Globus pallidus (tissue), 1 donor: ENCODE results near the gene IL2RA.
"Not testable (repeated sequence)": the region's sequence is repeated elsewhere in the genome, so short reads cannot be mapped to it uniquely, and the experiment has no call there.

Experiments
- DNase-seq: peaks from one replicate; pipeline ENCODE4 v3.0.0-alpha.2; 2015; ENCODE audit warnings: low spot score

Gene IL2RA

DNA sequence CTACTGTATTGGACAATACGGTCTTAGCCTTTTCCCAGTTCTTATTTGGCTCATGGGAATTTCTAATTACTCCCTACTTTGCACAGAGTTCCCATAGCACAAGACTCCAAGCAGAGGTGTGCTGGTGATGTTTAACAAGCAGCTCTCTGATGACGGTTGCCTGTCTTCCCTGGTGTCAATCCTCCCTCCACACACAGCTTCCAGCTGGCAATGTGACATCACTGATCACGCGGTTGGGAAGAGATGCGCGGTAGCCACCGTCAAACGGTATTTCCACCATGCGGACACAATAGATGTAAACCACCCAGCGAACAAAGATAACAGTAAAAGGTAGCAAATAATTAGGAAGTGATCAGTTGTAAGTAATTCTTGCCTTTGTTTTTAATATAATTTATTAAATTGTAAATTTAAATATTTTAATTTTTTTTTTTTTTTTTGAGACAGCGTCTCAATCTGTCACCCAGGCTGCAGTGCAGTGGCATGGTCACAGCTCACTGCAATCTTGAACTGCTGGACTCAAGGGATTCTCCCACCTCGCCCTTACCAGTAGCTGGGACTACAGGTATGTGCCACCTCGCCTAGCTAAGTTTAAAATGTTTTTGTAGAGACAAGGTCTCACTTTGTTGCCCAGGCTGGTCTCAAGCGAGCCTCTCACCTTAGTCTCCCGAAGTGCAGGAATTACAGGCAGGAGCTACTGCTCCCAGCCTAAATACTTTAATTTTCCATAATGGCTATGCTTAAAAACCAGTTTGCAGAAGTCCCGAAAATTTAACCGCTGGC lies 48.6 kb downstream of the IL2RA start:
- DNase-seq = no peak

DNA sequence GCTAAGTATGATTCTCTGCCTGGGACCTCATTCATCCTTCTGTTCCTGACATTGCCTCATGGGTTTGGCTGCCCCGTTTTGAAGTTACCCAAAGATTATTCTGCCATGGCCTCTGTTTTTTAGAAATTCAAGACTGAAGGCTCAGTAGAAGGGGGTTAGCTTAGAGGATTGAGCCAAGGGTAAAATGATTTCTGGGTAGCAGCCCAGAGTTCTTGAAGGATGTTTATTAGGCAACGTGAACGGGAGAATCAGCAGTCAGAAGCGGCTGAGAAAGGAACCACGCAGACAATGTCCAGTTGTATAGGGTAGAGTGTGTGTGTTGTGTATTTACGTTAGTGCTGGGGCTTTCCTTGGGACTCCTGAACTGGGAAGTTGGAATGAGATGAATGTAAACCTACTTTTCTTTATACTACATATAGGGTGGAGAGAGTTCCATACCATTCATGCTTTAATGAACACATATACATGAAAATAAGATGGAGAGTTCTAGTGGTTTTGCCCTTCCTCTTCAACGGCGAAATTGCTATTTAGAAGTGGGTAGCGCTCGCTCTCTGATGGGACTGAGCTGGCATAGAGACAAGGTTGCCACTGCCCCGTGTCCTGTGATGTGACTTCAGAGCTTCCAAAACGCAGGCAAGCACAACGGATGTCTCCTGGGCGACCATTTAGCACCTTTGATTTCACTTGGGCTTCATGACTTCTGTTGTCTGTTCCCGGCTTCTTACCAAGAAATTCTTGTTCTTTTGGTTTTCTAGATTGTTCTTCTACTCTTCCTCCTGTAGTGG lies 49.9 kb downstream of the IL2RA start:
- DNase-seq = no peak

DNA sequence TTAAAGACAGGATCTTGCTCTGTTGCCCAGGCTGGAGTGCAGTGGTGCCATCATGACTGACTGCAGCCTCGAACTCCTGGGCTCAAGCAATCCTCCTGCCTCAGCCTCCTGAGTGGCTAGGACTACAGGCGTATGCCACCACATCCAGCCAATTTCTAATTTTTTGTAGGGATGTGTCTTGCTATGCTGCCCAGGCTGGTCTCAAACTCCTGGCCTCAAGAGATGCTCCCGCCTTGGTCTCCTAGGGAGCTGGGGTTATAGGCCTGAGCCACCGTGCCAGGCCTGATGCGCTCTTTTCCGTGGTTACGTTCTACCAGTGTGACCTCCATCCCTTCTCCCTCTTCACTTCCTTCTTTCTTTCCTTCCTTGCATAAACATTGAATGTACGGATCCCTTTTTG lies 50.6 kb downstream of the IL2RA start:
- no peak for DNase-seq

DNA sequence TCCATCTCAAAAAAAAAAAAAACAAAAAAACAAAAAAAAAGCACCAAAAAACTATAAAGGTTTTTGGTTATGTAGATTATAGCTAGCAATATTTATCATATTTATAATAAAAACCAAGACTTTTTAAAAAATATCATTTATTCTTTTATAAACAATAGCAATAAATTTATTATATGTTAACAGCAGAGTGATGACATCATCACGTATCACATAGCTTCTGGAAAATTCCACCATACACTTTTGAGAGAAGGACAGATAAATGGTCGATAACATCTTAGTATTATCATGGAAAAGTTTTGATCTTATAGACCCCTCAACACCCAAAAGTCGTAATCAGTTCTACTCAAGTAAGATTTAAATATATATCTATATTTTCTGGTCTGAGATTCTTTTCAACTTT lies 51.6 kb downstream of the IL2RA start:
- no peak for DNase-seq

DNA sequence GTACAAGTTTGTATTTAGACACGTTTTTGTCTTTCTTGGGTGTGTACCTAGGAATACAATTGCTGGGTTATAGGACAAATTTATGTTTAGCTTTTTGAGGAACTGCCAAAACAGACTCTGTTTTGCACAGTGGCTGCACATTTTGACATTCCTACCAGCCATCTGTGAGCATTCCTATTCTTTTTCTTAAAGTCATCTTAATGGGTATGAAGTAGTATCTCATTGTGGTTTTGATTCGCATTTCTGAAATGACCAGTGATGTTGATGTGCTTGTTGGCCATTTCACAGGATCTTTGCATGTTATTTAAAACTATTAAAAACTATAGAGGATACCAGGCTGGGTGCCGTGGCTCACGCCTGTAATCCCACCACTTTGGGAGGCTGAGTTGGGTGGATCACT lies 52.2 kb downstream of the IL2RA start:
- no peak for DNase-seq

DNA sequence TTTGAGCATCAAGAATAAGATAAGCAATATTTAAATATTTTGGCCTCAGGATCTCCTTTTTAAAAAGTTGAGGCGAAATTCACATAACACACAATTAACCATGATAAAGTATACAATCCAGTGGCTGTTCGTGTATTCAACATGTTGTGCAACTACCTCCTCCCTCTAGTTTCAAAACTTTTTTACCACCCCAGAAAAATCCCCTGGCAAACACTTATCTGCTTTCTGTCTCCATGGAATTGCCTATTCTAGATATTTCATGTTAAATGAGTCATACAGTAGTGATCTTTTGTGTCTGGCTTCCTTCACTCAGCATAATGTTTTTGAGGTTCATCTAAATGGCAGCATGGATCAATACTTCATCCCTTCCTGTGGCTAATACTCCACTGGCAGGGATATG lies 53.0 kb downstream of the IL2RA start:
- no peak for DNase-seq

DNA sequence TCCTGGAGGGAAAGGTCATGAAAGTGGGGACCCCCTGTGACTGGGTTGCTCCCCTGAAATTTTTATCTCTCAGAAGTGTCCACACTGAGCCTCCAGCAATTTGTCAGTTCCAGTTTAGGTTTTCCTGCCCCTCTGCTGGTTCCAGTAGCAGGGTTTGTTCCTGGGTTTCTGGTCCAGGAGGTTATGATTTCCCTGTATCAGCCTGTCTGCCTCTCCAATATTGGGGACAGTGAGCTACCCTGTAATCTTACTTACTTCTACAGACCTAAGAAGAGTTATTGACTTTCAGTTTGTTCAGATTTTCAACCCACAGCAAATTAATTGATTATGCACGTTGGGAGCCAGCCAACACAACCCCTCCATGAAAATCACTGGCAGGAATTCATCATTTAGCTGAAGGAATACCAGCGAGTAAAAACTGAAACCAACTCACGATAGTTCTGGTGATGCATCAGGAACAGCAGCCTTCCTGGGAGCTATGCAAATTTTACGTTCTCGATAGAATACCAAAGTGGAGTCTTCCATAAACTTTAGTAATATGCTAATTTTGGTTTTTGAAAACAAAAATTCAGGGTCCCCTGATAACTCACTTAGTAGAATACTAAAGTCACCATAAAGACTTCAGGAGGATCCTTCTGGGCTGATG lies 53.5 kb downstream of the IL2RA start:
- DNase-seq = no peak

DNA sequence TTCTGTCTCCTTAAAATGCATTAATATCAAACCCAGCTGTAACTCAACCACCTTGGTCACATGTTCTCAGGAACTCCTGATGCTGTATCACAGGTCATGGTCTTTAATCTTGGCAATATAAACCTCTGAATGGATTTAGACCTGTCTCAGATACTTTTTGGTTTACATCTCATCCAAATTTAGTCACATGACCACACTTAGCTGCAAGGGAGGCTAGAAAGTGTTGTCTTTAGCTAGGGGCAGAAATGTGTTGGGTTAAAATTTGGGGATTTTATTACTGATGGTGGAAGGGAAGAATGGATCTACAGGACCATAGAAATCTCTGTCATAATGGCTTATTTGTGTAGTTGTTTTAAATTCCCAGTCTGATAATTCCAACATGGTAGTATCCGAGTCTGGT lies 55.2 kb downstream of the IL2RA start:
- no peak for DNase-seq

DNA sequence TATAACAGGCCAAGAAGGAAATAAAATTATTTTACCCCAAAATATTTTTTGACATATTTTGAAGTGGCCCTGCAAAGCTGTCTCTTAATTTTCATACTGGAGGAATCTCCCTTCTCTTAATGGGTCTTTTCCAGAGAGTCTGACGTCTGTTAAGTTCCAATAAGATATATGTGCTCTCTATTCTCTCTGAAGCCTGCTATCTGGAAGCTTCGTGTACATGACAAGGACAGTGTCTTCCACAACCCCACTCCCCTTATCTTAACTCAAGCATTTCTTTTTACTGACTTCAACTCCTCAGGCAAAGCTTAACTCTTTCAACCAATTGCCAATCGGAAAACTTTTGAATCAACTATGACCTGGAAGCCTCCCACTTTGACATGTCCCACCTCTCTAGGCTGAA lies 55.6 kb downstream of the IL2RA start:
- DNase-seq = no peak

DNA sequence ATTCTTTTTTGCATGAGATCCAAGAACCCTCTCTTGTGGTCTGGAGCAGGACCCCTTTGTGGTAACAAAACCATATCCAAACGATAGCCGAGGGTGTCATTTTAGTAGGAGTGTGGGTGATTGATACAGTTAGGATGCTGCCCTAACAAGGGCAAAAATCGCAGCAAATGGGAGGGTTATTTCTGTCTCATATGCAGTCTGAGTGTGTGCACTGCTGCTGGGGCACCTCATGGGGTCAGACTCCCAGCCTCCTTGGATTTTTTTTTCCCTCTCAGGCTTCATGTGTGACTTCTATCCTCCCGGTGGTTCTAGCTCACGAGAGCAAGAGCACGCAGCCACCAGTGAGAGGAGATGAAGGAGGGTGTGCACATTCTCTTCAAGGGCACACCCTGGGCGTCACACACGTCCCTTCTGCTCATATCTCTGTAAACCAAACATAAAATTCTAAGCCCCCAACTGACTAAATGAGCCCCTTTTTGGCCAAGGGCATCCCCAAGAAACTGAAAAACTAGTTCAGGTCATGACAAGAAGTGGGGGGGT lies 56.2 kb downstream of the IL2RA start:
- DNase-seq = no peak

DNA sequence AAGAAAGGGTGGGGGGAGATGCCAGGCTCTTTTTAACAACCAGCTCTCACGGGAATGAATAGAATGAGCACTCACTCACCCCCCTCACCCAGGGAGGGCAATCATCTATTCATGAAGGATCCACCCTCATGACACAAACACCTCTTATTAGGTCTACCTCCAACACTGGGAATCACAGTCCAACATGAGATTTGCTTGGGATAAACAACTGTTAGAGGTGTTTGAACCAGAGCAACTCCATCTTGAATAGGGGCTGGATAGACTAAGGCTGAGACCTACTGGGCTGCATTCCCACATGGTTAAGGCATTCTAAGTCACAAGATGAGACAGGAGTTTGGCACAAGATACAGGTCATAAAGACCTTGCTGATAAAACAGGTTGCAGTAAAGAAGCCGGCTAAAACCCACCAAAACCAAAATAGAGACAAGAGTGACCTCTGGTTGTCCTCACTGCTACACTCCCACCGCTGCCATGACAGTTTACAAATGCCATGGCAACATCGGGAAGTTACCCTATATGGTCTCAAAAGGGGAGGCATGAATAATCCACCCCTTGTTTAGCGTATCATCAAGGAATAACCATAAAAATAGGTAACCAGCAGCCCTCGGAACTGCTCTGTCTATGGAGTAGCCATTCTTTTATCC lies 56.9 kb downstream of the IL2RA start:
- not testable (repeated sequence) for DNase-seq

DNA sequence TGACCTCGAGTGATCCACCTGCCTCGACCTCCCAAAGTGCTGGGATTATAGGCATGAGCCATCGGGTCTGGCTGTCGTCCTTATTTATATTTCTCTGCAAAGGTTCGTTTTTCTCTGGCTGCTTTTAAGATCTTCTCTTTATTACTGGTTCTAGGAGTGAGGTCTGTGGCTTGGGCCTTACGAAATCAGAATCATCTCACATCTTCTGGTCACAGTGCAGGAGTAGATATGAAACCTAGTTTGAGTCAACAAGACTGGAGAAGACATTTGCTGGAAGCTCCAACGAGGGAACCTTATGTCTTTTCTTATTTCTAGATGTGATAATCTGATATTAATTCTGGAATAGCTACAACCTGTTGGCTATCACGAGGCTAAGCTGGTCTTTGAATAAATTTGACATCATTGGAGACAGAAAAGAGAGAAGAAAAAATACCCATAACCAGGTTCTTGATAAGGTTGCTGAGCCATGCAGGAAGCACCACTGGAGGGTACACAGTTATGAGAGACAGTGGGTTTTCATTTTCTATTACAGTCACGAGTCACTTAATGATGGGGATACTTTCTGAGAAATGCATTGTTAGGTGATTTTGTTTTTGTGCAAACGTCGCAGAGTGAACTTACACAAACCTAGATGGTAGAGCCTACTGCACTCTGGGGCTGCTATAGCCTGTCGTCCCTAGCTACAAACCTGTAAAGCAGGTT lies 59.2 kb downstream of the IL2RA start:
- no peak for DNase-seq

DNA sequence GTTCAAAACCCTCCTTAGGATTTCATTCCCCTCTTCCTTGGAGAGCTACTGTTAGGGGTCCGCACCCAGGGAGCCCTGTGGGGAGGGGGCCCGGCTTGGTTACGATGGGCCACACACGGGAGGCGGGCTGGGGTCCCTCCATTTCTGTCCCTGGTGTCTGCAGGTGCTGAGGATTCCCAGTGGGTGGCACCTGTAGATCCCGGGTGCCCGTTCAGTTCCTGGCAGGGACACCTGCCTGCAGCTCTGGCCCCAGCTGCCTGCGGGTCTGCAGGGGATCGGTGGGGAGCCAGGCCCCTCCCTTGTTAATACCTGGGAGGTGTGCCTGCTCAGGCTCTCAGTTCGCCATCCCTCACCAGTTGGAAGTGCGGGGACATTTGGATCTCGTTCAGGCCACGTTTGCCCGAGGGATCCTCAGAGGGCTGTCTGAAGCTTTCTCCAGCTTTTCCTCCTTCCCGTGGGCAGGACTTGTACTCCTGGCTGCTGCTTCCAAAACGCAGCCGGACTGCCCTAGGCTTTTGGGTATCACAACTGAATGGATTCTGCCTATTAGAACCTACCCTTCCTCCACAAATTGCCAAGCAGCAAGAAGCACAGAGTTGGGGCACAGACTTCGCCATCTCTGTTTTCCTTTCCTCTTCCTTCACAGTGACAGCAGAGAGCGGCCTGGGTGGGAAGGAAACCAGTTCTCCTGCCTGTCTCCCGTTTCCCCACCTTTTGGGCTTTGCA lies 62.6 kb downstream of the IL2RA start:
- no peak for DNase-seq

DNA sequence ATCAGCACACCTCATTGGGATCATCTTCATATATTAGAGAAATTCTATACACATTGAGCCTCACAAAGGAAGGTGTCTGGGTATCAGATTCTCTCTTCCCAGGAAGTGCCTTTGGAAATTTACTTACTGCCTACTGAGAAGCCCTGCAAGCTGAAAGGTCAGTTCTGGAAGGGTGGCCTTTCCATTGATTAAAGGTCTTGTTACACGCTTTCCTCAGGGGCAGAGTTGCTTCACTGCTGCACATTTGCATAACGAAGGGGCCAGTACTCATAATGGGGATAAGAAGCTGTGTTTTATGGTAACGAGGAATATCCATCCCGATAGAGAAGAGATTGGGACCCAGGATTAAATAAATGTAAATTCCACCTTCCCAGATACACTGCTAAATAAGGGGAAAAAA lies 65.5 kb downstream of the IL2RA start:
- no peak for DNase-seq

DNA sequence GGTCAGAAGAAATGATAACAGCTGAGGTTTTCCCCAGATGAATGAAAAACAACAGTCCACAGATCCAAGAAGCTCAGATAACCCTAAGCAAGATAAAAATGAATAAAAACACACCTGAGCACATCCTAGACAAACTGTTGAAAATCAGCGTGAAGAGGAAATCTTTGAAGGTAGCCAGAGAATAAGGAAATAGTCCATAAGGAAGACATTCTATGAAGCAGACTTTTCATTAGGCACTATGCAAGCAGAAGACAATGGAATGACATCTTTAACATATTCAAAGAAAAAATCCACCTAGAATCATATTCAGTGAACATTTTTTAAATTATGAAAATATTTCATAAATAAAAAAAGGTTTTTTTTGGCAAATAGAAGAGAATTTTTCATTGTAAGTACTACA lies 69.8 kb downstream of the IL2RA start:
- DNase-seq = no peak

DNA sequence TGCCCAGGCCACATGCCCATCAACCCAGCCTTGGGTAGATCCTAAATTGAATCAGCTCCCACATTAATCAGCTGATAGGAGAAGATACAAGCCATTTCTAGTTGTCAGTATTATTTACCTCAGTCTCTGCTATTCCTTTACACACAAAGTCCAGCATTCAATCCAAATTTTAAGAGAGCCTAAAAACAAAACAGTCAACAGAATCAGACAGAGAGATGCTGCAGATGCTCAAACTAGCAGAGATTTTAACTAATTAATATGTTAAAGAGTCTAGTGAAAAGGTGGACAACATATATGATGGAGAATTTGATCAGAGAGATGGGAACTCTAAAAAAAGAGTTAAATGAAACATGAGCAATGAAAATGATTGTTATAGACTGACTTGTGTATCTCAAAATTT lies 70.5 kb downstream of the IL2RA start:
- DNase-seq = no peak

DNA sequence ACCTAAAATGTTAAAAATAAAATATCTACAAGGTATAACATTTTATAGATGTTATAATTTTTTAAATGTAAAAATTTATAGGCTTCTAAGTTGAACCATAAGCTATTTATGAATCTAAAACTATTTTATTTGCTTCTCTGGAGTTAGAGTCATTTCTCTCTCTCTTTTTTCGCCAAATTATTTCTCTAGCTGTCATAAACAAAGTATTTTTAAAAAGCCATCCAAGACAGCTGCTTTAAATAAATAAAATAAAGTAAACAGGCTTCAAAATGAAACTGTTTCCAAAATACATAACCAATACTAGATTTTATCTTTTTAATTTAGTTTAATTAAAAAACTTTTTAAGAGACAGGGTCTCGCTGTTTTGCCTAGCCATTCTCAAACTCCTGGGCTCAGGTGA lies 72.4 kb downstream of the IL2RA start:
- DNase-seq = no peak

DNA sequence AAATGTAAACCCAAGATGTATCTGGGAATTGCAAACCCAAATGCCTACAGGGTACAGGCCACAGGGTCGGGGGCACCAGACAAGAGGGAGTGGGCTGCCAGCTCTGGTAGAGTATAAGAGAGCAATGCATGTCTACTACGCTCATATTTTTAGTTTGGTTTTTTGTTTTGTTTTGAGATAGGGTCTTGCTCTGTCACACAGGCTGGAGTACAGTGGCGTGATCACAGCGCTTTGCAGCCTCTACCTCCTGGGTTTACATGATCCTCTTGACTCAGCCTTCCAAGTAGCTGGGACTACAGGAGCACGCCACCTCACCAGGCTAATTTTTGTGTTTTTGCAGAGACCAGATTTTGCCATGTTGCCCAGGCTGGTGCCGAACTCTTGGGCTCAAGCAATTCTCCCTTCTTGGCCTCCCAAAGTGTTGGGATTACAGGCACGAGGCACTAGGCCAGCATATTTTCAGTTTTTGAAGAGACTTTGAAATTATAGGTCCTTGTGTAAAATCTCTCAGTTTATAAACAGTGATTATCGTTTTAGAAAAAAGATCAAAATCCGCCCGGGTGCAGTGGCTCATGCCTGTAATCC lies 73.7 kb downstream of the IL2RA start:
- DNase-seq = no peak

DNA sequence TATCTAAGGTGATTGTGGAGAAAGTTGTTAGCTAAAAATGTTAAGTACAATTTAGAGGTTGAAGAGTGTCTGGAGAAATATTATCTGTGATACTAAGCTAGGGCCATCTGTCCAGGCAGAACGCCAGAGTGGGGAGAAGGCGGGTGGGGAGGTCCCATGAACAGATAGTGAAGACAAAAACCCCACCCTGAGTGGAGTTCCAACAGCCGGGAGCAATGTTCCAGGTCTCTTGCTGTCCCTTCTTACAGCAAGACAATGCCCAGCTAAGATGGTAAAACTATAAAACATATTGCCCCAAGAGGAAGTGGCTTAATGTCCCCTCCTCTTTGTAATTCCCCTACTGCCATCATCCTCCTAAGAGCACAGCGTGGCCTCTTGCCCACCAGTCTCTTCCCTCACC lies 74.4 kb downstream of the IL2RA start:
- no peak for DNase-seq

DNA sequence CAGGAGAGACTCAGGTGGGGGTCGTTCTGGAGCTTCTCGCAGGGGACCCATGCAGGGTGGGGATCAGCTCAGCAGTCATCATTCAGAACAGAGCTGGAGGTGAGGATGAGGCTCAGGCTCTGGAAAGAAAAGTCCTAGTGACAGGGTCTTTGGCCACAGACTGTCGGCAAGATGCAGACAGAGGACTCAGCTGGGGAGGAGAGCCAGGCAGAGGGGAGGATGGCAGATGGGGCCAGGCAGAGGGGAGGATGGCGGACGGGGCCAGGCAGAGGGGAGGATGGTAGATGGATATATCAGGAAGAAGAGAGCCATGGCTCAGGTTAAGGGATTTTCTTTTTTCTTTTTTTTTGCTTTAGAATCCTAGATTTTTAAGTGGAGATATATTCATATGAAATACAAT lies 77.1 kb downstream of the IL2RA start:
- DNase-seq = no peak

DNA sequence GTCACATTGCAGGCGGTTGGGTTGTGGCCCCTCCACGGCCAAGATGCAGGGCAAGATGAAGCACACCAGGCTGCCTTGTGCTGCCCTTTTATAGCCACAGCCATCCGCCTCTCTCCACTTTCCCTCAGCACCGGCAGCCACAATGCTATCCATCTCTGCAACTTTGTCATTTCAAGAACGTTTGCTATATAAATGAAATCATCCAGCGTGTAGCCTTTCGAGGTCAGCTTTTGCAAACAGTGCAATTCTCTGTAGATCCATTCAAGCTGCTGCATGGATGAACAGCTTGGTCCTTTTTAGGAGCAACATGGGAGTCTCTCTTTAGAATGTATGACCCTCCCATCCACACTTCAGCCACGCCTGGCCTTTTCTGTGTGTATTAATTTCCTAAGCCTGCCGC lies 78.4 kb downstream of the IL2RA start:
- no peak for DNase-seq
